ENCODE data around the gene CCDC6. TPM values are rescaled to one million over a fixed set of nuclear protein-coding genes. Genes with fewer than 3 reads are reported as not detected.
"Not testable (repeated sequence)": the region's sequence is repeated elsewhere in the genome, so short reads cannot be mapped to it uniquely, and the experiment has no call there.

The CCDC6 gene
- total RNA-seq, 1 donor from 2014 or later: 64.5 TPM

DNA sequence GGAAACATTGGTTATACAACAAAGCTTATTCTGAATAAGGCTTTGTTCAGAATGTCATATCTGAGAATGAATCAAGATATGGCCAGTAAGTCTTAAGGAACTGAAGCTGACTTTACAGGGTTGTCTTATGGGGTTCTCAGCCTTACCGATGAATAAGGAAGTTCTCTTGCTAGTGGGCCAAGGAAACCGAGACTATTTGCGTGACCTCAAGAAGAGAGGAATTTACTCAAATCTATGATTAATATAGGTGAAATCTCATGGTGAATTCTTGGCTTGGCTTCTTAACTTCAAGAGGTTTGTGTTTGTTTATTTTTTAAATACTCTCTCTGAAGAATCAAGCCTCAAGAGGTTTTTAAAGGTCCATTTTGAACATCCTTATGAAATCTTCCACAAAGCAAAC, 148.4 kb downstream of the CCDC6 start:
- no peak for DNase-seq (ENCODE audit: low spot score)

DNA sequence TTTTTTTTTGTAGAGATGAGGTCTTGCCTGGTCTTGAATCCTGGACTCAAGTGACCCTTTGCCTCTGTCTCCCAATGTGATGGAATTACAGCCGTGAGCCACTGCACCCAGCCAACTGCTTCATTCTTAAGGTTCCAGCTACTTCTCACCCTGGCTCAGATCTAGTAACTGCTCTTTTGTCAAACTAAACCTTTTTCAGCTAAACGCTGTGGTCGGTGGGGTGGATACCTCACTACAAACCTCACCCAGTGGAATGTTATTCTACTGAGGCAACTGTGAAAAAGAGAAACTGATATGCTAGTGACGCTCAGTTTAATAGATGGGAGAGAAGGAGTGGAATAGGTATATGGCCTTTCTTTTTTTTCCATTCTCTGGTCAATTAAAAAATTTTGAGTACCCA, 151.4 kb downstream of the CCDC6 start:
- DNase-seq (ENCODE audit: low spot score): no peak

DNA sequence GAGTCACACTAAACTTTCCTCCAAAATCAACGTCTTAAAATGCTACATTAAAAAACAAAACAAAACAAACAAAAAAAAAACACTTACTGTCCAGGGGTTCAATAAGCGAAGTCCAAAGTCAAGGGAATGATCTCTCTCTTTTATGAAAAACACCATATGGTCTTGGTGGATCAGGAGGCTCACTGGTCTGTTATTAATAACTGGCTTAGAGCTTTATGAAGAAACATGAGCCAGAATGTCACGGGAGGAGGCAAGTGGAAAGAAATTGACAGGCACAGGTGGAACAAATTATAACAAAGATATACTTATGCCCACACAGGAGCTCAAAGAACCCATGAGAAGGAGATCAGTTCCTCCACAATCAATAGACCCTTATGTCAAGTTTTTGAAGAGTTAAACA, 153.1 kb downstream of the CCDC6 start, which contains the start of gene MRLN:
TSS of gene MRLN (minus strand) at position 189 of the 400 bp plus-strand sequence.
- DNase-seq (ENCODE audit: low spot score): no peak

DNA sequence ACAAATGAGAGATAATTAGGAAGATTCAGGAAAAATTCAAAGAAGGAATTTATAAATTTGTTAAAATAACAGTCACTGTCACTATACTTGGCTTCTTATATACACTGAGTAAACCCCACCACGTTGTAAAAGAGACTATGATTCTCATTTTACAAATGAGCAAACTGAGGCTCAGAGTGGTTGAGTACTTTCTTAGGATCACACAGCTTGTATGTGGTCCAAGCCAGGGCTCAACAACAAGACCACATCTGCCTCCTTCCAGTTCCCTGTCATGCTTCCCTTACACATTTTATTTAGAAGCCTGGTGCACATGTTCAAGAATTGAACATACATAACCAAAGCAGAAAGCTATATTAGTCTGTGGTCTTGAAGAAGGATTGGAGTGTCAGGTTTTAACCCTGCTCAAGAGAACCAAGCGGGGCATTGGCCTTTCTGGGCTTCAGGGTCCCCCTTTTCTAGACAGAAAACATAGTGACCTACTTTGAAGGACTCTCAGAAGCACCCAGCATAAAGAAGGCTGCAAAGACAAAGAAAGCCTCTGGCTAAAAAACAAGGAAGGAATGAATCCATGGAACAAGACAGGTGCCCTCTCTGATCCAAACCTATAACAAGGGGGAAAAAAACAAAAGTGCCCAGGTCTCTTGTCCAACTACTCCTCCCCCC, 153.9 kb downstream of the CCDC6 start:
- DNase-seq (ENCODE audit: low spot score): no peak

DNA sequence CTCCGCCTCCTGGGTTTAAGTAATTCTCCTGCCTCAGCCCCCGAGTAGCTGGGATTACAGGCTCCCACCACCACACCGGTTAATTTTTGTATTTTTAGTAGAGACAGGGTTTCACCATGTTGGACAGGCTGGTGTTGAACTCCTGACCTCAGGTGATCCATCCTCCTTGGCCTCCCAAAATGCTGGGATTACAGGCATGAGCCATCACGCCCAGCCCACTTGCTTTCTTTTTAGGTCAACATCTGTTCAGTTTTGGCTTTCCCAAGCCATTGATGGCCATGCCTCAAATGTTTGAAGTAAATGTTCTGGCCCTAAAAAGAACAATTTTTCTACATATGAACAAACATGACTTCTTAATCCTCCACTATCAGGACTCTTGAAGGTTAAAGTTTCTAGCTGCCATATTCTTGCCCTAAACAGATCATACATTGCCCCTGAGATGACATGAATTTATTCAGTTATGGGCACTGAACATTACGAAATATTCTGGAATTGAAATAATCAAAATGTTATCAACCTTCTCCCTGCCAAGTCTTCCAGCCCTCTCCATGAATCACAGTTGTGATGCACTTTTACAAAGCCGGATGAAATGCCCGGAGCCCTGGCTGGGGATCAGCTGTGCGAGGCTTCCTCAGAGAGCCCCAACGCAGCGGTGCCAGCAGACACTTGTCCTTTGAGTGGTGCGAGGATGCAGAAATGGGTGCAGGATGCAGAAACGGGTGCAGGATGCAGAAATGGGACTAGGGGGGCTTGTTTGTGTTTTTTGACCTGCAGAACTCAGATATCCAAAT, 156.0 kb downstream of the CCDC6 start:
- no peak for DNase-seq (ENCODE audit: low spot score)

DNA sequence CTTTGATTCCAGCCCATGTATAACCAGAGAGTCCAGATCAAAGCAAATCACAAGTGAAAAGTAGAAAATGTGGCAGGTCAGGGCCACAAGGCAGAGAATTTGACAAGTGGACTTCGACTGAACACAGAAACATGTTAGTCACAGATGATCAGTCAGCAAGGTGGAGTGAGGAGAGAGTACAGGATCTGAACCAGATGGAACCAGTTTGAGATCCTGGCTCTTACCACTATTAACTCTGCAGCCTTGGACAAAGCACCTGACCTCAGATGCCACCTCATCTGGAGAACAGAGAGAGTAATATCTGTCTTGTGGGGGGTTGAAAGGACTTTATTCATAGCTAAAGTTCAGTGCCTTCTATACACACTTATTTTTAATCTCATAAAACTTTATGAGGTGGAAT, 157.5 kb downstream of the CCDC6 start:
- DNase-seq (ENCODE audit: low spot score): no peak

DNA sequence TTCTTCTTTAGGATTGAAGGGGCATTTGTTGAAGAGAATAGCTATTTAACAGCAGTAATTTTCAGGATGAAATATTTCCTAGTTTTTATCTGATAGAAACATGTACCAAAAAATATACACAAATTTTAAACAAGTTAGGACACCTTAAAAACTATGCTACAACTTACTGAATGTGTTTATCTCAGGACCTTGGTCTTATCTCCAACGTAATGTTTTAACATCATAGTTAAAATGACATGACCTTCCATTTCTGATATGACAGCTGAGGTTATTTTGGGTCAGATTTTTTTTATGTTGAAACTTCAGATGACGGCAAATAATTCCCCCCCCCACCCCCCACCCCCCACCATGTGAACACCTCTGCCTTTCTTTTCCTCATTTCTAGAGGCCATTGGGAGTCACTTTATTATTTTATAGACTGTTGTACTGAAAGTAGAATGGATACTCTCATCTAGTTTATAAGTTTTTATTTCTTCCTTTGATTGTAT, 161.1 kb downstream of the CCDC6 start:
- DNase-seq (ENCODE audit: low spot score): no peak

DNA sequence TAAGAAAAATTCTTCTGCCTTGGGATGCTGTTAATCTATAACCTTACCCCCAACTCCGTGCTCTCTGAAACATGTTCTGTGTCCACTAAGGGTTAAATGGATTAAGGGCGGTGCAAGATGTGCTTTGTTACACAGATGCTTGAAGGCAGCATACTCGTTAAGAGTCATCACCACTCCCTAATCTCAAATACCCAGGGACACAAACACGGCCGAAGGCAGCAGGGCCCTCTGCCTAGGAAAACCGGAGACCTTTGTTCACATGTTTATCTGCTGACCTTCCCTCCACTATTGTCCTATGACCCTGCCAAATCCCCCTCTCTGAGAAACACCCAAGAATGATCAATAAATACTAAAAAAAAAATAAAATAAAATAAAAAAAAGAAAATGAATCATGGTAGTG, 161.6 kb downstream of the CCDC6 start:
- not testable (repeated sequence) for DNase-seq (ENCODE audit: low spot score)

DNA sequence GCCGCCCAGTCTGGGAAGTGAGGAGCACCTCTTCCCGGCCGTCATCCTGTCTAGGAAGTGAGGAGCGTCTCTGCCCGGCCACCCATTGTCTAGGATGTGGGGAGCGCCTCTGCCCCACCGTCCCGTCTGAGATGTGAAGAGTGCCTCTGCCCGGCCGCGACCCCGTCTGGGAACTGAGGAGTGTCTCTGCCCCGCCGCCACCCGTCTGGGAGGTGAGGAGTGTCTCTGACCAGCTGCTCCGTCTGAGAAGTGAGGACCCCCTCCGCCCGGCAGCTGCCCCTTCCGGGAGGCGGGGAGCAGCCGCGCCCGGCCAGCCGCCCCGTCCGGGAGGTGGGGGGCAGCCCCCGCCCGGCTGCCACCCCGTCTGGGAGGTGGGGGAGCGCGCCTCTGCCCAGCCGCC, 162.2 kb downstream of the CCDC6 start:
- not testable (repeated sequence) for DNase-seq (ENCODE audit: low spot score)

DNA sequence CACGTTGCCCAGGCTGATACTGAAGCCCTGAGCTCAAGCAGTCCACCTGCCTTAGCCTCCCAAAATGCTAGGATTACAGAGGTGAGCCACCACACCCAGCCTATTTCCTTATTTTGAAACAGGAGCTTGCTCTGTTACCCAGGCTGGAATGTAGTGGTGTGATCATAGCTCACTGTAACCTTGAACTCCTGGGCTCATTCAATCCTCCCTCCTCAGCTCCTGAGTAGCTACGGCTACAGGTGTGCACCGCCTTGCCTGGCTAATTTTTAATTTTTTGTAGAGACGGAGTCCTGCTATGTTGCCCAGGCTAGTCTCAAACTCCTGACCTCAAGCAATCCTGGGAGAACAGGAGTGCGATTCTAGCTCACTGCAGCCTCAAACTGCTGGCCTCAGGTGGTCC, 164.8 kb downstream of the CCDC6 start:
- DNase-seq (ENCODE audit: low spot score): no peak

DNA sequence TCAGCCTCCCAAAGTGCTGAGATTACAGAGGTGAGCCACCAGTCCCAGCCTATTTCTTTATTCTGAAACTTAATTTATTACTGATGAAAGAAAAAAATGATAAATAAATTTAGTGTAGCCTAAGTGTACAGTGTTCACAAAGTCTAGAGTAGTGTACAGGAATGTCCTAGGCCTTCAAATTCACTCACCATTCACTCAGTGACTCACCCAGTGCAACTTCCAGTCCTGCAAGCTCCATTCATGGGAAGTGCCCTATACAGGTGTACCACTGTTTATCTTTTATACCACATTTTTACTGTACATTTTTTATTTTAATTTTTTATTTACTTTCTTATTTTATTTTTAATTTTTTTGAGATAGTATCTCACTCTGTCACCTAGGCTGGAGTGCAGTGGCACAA, 165.3 kb downstream of the CCDC6 start:
- DNase-seq (ENCODE audit: low spot score): no peak

Other genes with a start within 250 kb of the CCDC6 start
- gene SLC16A9, start 196.7 kb downstream of the CCDC6 start, total RNA-seq: 8.0 TPM
- not detected for gene MRLN, start 153.1 kb downstream of the CCDC6 start, total RNA-seq

Measured in ureter (tissue), 1 donor.